GM12891 (cell line): ENCODE results near the gene RYR3.

Source experiments
- DNase-seq: peaks from one replicate; pipeline ENCODE4 v3.0.0; 2011; ENCODE audit warnings: low spot score; ENCODE audit not compliant: insufficient read length
- FAIRE-seq: peaks from 2 replicates; lab custom pipeline; 2011; peaks lifted over from hg19 to GRCh38; lab: Jason Lieb, UNC
- PAX5 ChIP-seq: IDR thresholded peaks from 2 replicates; pipeline ENCODE4 v1.6.1; 2011; ENCODE audit warnings: low read length, moderate library complexity, mild to moderate bottlenecking; ENCODE audit not compliant: insufficient read depth, severe bottlenecking
- POLR2A ChIP-seq: IDR thresholded peaks from 2 replicates; pipeline ENCODE4 v1.6.1; 2011; ENCODE audit warnings: low read depth, low read length, control low read depth
- POLR2AphosphoS5 ChIP-seq: IDR thresholded peaks from 2 replicates; pipeline ENCODE4 v1.6.1; 2011; ENCODE audit warnings: low read depth, low read length, control low read depth
- POU2F2 ChIP-seq: IDR thresholded peaks from 2 replicates; pipeline ENCODE4 v1.6.1; 2011; ENCODE audit warnings: low read depth, mild to moderate bottlenecking, control low read depth, low read length, moderate library complexity
- SPI1 ChIP-seq: IDR thresholded peaks from 2 replicates; pipeline ENCODE4 v1.6.1; 2011; ENCODE audit warnings: low read depth, low read length, control low read depth
- TAF1 ChIP-seq: IDR thresholded peaks from 2 replicates; pipeline ENCODE4 v1.6.1; 2011; ENCODE audit warnings: low read depth, low read length, control low read depth

Gene RYR3

DNA sequence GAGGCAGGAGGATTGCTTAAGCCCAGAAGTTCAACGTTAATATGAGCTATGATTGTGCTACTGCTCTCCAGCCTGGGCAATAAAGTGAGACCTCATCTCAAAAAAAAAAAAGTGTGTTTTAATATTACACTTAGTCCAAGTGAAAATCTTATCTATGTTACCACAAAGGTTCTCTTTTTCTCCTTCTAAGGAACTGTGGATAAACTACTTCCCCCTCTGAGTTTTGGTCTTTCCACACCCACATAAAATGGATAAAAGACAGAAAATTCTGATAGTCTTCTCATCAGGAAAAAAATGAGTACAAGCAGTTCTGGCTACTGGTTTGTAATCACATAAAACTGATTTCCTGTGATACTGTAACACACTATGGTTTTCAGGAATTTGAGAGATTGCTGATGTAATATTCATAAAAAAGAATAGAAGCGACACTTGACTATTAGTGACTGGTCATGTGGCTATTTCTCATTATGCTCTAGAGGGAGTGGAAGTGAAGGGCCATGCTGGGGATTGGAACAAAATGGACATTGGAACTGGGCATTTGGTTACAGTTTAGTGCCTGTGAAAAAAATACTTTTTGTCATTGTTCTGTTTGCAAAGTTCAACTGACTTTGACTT is 68.2 kb downstream of the RYR3 start:
- DNase-seq (no peak), FAIRE-seq (no peak)

DNA sequence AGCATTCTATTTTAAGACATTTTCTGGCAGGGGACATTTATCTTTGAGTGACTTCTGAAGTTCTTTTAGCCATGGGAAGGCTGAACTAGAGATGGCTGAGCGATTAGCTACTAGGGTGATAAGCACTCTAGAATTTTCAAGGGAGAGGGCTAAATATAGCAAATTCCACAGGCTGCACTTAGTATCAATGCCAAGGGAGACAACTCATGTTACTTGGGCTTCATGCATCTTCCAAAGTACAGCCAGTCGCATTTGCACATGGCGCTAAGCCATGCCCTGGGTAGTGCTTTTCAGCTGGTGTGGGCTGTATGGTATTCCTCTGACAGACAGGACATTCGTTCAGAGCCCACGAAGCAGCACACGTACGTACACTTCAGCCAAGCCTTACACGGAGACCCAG is 69.6 kb downstream of the RYR3 start:
- FAIRE-seq (no peak), DNase-seq (no peak)
- TF ChIP-seq PAX5 (no peak), POU2F2 (no peak), TAF1 (no peak), POLR2AphosphoS5 (no peak), POLR2A (no peak), SPI1 (no peak)

More for the DNA sequence above, 68.2 kb downstream of the RYR3 start:
- TF ChIP-seq SPI1 (no peak), TAF1 (no peak), POLR2AphosphoS5 (no peak), PAX5 (no peak), POLR2A (no peak)

DNA sequence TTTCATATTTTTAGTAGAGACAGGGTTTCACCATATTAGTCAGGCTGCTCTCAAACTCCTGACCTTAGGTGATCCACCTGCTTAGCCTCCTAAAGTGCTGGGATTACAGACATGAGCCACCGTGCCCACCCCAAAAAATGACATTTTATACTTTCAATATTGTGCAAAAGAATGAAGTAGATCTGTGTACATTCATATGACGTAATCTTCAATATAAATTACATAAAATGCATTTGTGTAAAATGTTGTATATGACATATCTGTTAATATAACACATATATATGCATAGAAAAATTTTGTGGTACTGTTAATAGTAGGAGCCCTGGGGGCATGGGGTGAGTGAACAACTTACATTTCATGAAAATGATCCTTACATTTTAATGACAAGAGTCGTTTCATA is 71.7 kb downstream of the RYR3 start:
- FAIRE-seq (no peak), DNase-seq (no peak)
- TF ChIP-seq POLR2A, result no peak
- no peak for TF ChIP-seq SPI1
- no peak for TF ChIP-seq TAF1
- TF ChIP-seq PAX5, result no peak
- no peak for TF ChIP-seq POU2F2
- TF ChIP-seq POLR2AphosphoS5, result no peak

DNA sequence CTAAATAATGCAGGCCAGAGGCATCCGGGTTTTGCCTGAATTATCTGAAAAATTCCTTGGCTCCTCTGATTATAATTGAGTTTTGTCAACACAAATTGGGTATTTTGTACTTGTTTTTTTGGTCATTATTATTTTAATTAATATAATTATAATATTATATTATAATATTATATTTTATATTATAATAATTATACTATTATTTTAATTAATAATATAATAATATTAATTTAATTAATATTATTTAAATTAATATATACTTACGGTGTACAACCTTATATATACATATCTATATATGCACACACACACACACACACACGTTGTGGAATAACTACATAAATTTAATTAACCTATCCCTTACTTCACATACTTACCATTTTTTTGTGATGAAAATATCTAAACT is 73.5 kb downstream of the RYR3 start:
- DNase-seq (no peak), FAIRE-seq (no peak)
- TF ChIP-seq TAF1 (no peak), POLR2AphosphoS5 (no peak), SPI1 (no peak), POLR2A (no peak), POU2F2 (no peak), PAX5 (no peak)

DNA sequence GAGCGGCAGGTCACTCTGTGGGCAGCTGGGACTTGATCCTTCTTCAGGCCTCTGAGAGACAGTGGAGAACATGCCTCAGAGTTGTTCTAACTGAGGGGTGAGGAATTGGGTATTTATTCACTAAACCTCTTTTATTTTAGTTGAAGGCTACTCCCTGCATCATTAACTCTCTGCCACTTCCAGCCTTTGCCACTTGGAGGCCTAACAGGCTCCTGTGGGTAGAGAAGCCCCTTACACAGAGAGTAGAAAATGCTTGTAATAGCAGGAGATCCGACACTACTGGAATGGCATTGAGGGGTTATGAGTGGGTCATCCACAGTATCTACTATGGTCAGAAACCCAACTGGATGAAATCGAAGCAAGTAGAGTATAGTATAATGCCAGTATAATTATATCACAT is 81.7 kb downstream of the RYR3 start:
- TF ChIP-seq POLR2A (no peak), TAF1 (no peak), POLR2AphosphoS5 (no peak), POU2F2 (no peak), SPI1 (no peak), PAX5 (no peak)
- FAIRE-seq (no peak), DNase-seq (no peak)

DNA sequence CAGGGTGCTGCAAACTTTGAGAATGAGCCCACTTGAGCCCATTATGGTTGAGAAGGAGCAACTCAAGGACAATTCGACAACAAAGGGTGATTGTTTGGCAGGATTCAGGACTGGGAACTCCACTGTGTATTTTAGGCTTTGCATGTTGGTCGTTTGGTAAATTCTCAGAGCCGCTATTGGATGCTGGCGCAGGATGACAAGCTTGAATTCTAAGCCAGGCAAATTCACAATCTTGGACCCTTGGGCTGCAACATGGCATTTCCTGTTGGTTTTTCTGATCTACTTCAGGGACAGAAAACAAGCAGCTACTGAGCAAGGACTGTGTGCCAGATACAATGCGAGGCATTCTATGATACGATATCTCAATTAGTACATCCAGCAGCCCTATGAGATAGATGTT is 82.8 kb downstream of the RYR3 start:
- TF ChIP-seq POLR2AphosphoS5 (no peak), POLR2A (no peak), PAX5 (no peak), SPI1 (no peak), POU2F2 (no peak), TAF1 (no peak)
- FAIRE-seq (no peak), DNase-seq (no peak)

DNA sequence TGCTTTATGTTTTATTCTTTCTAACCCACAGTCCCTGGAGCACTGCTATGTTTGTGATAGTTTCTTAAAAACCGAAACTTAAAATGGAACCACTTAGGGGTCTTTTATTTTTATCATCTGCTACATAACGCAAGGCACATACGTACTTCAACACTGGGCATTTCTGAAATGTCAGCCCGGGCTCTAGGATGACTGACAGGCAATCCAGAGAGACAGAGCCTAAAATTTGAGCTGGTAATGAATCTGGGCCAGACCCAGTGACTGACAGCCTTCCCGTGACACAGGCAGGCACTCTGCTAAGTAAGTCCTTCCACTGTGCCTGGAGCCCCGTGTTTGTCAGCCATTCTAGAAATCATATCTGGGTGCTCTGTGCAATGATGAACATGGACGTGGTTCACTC is 84.6 kb downstream of the RYR3 start:
- TF ChIP-seq POLR2AphosphoS5 (no peak), POU2F2 (no peak), SPI1 (no peak), PAX5 (no peak), POLR2A (no peak), TAF1 (no peak)
- DNase-seq (no peak), FAIRE-seq (no peak)

DNA sequence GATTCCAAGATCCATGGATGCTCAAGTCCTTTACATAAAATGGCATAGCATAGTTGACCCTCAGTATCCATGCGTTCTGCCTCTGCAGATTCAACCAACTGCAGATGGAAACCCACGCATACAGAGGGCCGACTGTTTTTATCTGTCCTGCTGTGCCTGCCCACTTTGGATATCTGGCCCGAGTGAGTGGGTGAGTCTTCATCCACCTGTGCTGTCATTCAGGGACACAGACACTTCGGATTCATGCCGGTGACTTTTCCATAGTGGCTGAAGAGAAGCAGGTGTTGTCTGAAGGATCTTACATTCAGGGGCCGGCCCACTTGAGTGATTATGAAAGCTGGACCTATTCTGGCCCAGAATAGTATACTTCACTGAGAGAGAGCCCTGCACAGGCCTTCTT is 85.1 kb downstream of the RYR3 start:
- FAIRE-seq (no peak), DNase-seq (no peak)
- TF ChIP-seq PAX5 (no peak), POLR2A (no peak), TAF1 (no peak), POU2F2 (no peak), POLR2AphosphoS5 (no peak), SPI1 (no peak)

DNA sequence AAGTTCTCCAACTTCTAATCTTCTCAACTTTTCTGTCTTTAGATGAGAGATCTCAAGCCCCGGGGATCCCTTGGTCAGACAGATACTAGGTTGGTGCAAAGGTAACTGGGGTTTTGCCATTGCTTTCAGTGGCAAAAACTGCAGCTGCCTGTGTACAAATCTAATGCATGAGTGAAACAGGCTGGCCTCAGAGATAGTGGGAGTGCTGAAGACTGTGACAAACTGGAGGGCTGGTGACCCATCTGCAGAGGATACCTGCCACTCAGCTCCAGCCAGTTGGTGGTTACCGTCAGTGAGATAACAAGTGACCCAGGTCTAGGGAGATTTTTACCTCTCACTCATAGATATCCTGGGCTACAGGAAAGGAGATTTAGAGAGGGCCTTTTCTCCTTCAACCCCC is 85.7 kb downstream of the RYR3 start:
- FAIRE-seq (no peak), DNase-seq (no peak)

More for the DNA sequence above, 85.7 kb downstream of the RYR3 start:
- TF ChIP-seq POU2F2 (no peak), PAX5 (no peak), SPI1 (no peak), POLR2AphosphoS5 (no peak), TAF1 (no peak), POLR2A (no peak)
